HEK293T (cell line): ENCODE data around the gene MSANTD4.
"Not testable (repeated sequence)": the region's sequence is repeated elsewhere in the genome, so short reads cannot be mapped to it uniquely, and the experiment has no call there.

Experiments used
- BHLHE40 ChIP-seq: fragments of 450-650 bp; IDR thresholded peaks from 2 replicates; pipeline ENCODE4 v1.6.1; 2016; ENCODE audit warnings: mild to moderate bottlenecking, moderate library complexity, borderline replicate concordance
- FOXA1 ChIP-seq: fragments of 450-650 bp; IDR thresholded peaks from 2 replicates; pipeline ENCODE4 v1.6.1; 2016; ENCODE audit warnings: mild to moderate bottlenecking
- FOXM1 ChIP-seq: fragments of 450-650 bp; IDR thresholded peaks from 2 replicates; pipeline ENCODE4 v1.6.1; 2017; ENCODE audit warnings: mild to moderate bottlenecking, borderline replicate concordance
- HDGF ChIP-seq: fragments of 450-650 bp; IDR thresholded peaks from 2 replicates; pipeline ENCODE4 v1.6.1; 2017; ENCODE audit warnings: antibody characterized with exemption, borderline replicate concordance
- PKNOX1 ChIP-seq: fragments of 450-650 bp; IDR thresholded peaks from 2 replicates; pipeline ENCODE4 v1.6.1; 2016
- SP1 ChIP-seq: fragments of 450-650 bp; IDR thresholded peaks from 2 replicates; pipeline ENCODE4 v1.6.1; 2017
- SUZ12 ChIP-seq: fragments of 450-650 bp; IDR thresholded peaks from 2 replicates; pipeline ENCODE4 v1.6.1; 2016; ENCODE audit warnings: mild to moderate bottlenecking
- TARDBP ChIP-seq: fragments of 450-650 bp; IDR thresholded peaks from 2 replicates; pipeline ENCODE4 v1.6.1; 2016
- ZNF384 ChIP-seq: fragments of 450-650 bp; IDR thresholded peaks from 2 replicates; pipeline ENCODE4 v1.6.1; 2016

GRCh38 chr11:106003094-106003493, 18.9 kb downstream of the MSANTD4 start:
- not testable (repeated sequence) for TF ChIP-seq SUZ12, PKNOX1, SP1, BHLHE40, FOXA1, FOXM1, HDGF, TARDBP, ZNF384
